Right atrium auricular region (tissue), 2 donors: ENCODE measurements around the gene NACA2. TPM values are rescaled to one million over a fixed set of nuclear protein-coding genes. Genes with fewer than 3 reads are reported as not detected.
"Not testable (repeated sequence)": the region's sequence is repeated elsewhere in the genome, so short reads cannot be mapped to it uniquely, and the experiment has no call there.

Experiments
- DNase-seq: peaks from one replicate; pipeline ENCODE4 v3.0.0-alpha.2; 2019; ENCODE audit warnings: low spot score
- H3K27ac ChIP-seq, 2 donors: fragments of 200-600 bp; sonication (generic); 1 replicate in 1 of 2; 2 replicates in 1 of 2; pipeline ENCODE4 v1.5.1; 2016 to 2019
- H3K27me3 ChIP-seq, 2 donors: fragments of 200-600 bp; sonication (generic); one replicate each; pipeline versions ENCODE4 v1.5.1 to v1.6.0; 2017 to 2019
- H3K36me3 ChIP-seq: fragments of 200-600 bp; sonication (generic); one replicate; pipeline ENCODE4 v1.5.1; 2016
- H3K4me1 ChIP-seq, 2 donors: fragments of 200-600 bp; sonication (generic); one replicate each; pipeline versions ENCODE4 v1.5.1 to v1.6.0; 2017 to 2019
- H3K4me3 ChIP-seq, 2 donors: fragments of 200-600 bp; sonication (generic); 1 replicate in 1 of 2; 2 replicates in 1 of 2; pipeline ENCODE4 v1.5.1; 2017 to 2019; ENCODE audit warnings: mild to moderate bottlenecking in 1 of 2, moderate library complexity in 1 of 2
- H3K9me3 ChIP-seq, 2 donors: fragments of 200-600 bp; sonication (generic); one replicate each; pipeline ENCODE4 v1.5.1; 2019
- total RNA-seq, 2 donors: library from RNA; depleted of rRNA; stranded (reverse); fragments of >200 nt; gene quantifications; one replicate each; pipeline ENCODE4 v1.1.0, GENCODE V29; 2016
- TF ChIP-seq, protein P1 (sequence below), 2 donors: fragments of 200-600 bp; sonication (generic); IDR thresholded peaks; one replicate each; pipeline ENCODE4 v1.5.1; 2019; ENCODE audit warnings: antibody characterized with exemption in 2 of 2

The NACA2 gene
- total RNA-seq, 2 donors from 2014 or later, result not detected

DNA sequence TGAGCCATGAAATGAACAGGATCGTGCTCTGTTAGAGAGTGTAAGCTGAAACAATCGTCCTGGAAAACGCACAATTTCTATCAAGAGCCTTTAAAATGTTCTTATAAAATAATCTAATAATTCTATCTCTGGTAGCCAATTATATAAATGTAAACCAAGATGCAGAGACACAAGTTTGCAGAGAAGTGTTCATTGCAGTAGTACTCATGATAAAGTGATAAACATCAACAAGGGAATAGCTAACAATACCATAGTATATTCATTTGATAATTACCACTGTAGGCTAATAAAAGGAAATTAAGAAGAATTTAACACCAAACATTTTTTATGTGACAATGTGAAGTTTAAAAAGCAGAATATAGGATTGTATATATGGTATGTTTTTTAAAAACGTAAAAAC, 12.4 kb downstream of the NACA2 start:
- Histone ChIP-seq H3K27ac (no peak overlapping the region), H3K4me1 (no peaks in the 10 kb centered on the region), H3K9me3 (no peaks in the 10 kb centered on the region), H3K4me3 (no peak overlapping the region), H3K36me3 (no peaks in the 10 kb centered on the region), H3K27me3 (no peaks in the 10 kb centered on the region)
- DNase-seq, result no peak
- TF ChIP-seq, protein P1, sequence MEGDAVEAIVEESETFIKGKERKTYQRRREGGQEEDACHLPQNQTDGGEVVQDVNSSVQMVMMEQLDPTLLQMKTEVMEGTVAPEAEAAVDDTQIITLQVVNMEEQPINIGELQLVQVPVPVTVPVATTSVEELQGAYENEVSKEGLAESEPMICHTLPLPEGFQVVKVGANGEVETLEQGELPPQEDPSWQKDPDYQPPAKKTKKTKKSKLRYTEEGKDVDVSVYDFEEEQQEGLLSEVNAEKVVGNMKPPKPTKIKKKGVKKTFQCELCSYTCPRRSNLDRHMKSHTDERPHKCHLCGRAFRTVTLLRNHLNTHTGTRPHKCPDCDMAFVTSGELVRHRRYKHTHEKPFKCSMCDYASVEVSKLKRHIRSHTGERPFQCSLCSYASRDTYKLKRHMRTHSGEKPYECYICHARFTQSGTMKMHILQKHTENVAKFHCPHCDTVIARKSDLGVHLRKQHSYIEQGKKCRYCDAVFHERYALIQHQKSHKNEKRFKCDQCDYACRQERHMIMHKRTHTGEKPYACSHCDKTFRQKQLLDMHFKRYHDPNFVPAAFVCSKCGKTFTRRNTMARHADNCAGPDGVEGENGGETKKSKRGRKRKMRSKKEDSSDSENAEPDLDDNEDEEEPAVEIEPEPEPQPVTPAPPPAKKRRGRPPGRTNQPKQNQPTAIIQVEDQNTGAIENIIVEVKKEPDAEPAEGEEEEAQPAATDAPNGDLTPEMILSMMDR (IDR thresholded peaks at IDR 0.05), result no peak

DNA sequence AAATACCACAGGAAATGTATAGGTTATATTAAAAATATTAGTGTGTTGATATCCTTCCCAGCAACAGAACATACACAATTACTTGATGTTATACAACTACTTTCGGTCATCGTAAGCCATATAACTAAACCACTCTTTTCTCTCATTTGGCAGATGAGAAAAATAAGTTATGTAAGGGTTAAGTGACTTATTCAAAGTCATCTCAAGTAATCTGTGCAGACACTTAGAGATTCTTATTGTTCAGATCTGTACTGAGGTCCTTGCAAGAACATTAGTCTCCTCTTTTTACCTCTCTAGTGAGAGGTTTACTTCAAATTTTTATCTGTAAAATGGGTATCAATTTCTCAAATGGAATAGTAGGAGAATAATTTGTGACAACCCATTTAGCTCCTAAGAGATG, 15.0 kb downstream of the NACA2 start:
- H3K9me3 ChIP-seq, result peaks cover 0 to 4% of the 10 kb centered on the region in 2 donors
- no peaks in the 10 kb centered on the region for H3K36me3 ChIP-seq
- H3K4me1 ChIP-seq, result no peaks in the 10 kb centered on the region
- DNase-seq, result no peak
- H3K27ac ChIP-seq, result no peak overlapping the region
- no peaks in the 10 kb centered on the region for H3K27me3 ChIP-seq
- no peak overlapping the region for H3K4me3 ChIP-seq
- TF ChIP-seq, protein P1 (IDR thresholded peaks at IDR 0.05), result no peak

DNA sequence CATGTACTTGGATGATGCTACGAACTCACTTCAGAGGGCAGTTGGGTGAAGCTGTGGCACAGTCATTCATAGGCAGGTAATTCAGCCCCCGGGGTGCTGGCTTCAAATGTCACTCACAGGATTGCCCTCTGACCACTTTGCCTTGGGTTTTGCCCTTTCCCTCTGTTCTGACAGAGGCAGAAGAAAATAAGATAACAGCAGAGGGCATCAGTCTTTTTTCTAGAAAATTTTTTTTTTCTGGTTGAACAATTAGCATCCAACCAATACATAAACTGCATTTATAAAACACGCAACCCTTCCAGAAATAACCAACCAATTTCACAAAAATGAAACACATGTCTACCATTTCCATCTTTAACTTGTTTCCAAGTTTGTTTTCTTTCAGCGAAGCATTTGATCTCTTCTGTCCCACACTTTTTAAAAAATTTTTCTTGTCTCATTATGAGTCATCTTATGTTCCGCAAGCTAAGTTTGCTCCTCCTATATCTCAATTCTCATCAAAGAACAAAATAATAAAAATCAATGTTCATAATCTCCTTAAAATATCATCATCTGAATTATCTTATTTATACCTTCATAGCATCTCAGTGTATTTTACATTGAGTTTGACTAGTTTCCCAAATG, 15.6 kb downstream of the NACA2 start:
- H3K4me3 ChIP-seq, result no peak overlapping the region
- H3K9me3 ChIP-seq, result peaks cover 0 to 7% of the 10 kb centered on the region in 2 donors
- no peaks in the 10 kb centered on the region for H3K27me3 ChIP-seq
- no peaks in the 10 kb centered on the region for H3K4me1 ChIP-seq
- DNase-seq, result no peak
- H3K27ac ChIP-seq, result no peak overlapping the region
- H3K36me3 ChIP-seq, result no peaks in the 10 kb centered on the region
- TF ChIP-seq, protein P1 (IDR thresholded peaks at IDR 0.05), result no peak

DNA sequence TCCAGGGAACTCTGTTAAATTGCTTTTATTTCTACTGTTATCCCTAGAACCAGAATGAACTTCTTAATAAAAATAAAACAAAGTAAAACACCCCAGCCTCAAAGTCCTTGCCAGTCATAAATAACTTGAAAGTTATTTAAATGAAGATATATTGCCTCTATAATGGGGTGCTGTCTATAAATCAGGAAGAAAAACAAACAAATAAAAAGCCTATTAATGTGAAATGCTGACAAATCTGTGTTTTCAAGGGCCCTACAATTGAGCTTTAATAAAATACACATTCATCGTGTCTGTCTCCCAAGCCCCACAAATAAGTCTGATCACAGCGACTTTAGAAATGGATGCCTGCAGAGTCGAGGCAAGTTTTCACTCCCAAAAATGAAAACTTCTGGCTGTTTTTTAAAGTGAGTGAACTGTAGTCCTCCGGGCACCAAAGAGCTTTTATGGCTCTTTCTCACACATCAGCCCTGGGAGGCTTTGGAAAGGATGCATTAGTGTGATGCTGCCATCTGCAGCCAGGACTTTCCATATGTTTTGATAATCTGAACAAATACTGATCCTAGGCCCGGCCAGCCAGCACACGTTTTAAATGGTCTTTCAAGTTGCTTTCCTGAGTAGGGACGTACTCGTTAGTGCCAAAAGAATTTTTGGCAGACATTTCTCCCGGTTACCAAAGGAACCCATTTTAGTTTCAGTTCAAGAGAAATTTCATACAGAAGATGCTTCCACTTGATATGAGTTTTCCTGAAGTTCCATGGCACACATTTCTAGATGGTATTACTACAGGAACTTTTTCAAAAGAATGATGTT, 16.3 kb downstream of the NACA2 start:
- no peak overlapping the region for H3K4me3 ChIP-seq
- H3K9me3 ChIP-seq, result peaks cover 0 to 14% of the 10 kb centered on the region in 2 donors
- no peak overlapping the region for H3K27ac ChIP-seq
- TF ChIP-seq, protein P1 (IDR thresholded peaks at IDR 0.05), result no peak
- H3K36me3 ChIP-seq, result no peaks in the 10 kb centered on the region
- no peaks in the 10 kb centered on the region for H3K4me1 ChIP-seq
- DNase-seq, result no peak
- no peaks in the 10 kb centered on the region for H3K27me3 ChIP-seq

DNA sequence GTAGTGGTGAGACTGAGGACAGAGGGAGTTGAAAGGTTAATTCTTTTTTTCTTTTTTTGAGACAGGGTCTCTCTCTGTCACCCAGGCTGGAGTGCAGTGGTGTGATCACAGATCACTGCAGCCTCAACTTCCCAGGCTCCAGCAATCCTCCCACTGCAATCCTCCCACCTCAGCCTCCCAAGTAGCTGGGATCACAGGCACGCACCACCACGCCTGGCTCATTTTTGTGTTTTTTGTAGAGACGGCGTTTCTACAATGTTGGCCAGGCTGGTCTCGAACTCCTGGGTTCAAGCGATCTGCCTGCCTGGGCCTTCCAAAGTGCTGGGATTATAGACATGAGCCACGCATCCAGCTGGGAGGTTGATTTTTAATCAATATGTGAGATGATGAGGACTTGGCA, 18.5 kb downstream of the NACA2 start:
- H3K27ac ChIP-seq, DNase-seq, H3K36me3 ChIP-seq, H3K4me3 ChIP-seq, H3K4me1 ChIP-seq, H3K27me3 ChIP-seq: not testable (repeated sequence)
- peaks cover 0 to 16% of the 10 kb centered on the region in 2 donors for H3K9me3 ChIP-seq

DNA sequence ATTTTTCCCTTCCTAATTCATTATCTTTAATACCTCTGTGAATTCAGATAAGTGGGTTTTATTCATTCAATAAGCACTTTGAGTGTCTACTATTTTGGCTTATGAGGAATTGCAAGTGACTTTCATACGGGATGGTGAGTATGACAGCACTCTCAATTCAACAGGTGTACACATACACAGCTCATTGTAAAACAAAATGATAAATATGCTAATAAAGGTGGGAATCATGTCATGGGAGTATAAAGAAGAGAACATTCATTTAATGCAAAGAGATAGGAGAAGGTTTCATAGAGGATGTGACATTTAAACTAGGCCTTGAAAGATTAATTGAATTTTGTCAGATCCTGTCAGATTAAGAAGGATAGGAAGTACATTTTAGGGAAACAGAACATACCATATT, 19.4 kb downstream of the NACA2 start:
- DNase-seq, result no peak
- Histone ChIP-seq H3K4me1 (no peaks in the 10 kb centered on the region), H3K27ac (no peak overlapping the region), H3K27me3 (no peaks in the 10 kb centered on the region), H3K9me3 (peaks cover 0 to 16% of the 10 kb centered on the region in 2 donors), H3K36me3 (no peaks in the 10 kb centered on the region), H3K4me3 (no peak overlapping the region)
- TF ChIP-seq, protein P1 (IDR thresholded peaks at IDR 0.05), result no peak
